ENCODE results near the gene ASIC4.

DNA sequence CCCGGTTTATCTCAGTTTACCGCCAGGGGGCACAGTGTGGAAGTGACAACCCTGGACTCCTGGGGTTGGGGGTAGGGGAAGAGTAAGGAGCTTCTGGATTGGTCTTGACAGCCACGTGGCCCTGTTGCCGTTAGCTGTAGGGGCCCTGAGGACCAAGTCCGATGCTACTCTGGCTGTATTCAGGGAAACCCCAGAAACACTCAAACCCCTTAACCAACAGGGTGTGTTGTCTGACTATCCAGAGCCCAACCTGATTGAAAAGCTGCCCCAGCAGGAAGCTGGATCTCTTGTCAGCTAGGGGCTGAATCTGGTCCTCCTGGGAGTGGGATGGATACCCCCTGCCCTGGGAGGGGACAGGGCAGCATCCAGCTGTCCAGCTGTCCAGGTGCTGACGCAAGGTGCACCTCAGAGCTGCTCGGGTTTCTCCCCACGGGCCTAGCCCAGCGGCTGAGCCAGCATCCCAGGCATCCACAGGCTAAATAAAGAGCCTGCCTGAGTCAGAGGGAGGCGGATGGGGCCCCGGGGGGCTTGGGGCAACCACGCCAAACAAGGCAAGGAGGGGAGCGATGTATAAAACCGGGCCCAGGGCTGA is 18.7 kb upstream of the ASIC4 start:
- TF ChIP-seq, protein P1, sequence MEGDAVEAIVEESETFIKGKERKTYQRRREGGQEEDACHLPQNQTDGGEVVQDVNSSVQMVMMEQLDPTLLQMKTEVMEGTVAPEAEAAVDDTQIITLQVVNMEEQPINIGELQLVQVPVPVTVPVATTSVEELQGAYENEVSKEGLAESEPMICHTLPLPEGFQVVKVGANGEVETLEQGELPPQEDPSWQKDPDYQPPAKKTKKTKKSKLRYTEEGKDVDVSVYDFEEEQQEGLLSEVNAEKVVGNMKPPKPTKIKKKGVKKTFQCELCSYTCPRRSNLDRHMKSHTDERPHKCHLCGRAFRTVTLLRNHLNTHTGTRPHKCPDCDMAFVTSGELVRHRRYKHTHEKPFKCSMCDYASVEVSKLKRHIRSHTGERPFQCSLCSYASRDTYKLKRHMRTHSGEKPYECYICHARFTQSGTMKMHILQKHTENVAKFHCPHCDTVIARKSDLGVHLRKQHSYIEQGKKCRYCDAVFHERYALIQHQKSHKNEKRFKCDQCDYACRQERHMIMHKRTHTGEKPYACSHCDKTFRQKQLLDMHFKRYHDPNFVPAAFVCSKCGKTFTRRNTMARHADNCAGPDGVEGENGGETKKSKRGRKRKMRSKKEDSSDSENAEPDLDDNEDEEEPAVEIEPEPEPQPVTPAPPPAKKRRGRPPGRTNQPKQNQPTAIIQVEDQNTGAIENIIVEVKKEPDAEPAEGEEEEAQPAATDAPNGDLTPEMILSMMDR (IDR thresholded peaks at IDR 0.05) = peak; percentile 53 to 71 (median 62)
- TF ChIP-seq POLR2A (IDR thresholded peaks at IDR 0.05; ENCODE audit: low read depth) (no peak), EP300 (IDR thresholded peaks at IDR 0.05) (no peak)

Measured in esophagus muscularis mucosa (tissue), 4 donors.